ENCODE measurements around the gene CCDC184. TPM values are rescaled to one million over a fixed set of nuclear protein-coding genes. Genes with fewer than 3 reads are reported as not detected.

The CCDC184 gene
- total and polyA plus RNA-seq, 11 donors = 0.25 to 1.5 (median 0.65) TPM

- H3K36me3 ChIP-seq = no peaks in the 10 kb centered on the region
- H3K4me1 ChIP-seq = peaks cover 0 to 6% (median 0%) of the 10 kb centered on the region in 12 donors
- H3K27me3 ChIP-seq = peaks cover 0 to 3% (median 0%) of the 10 kb centered on the region in 9 donors
- TF ChIP-seq POLR2A (IDR thresholded peaks at IDR 0.05) = no peak
- TF ChIP-seq CTCF (IDR thresholded peaks at IDR 0.05) = no peak
- no peak overlapping the region for H3K4me3 ChIP-seq
- H3K27ac ChIP-seq = no peak overlapping the region
- no peak for DNase-seq
- no peaks in the 10 kb centered on the region for H3K9me3 ChIP-seq
- ATAC-seq = no peak
- intact Hi-C loops (cut with DNase I) = loop anchor here in 3 of 10 donors (10.0 kb wide), 4 partner anchors 154 to 424 kb away; partner anchors contain the start of gene ZNF641 (in 1 of the 3)
Measured at GRCh38 chr12:48191096-48191495, 7.7 kb downstream of the CCDC184 start.

GRCh38 chr12:48192861-48193260 lies 9.4 kb downstream of the CCDC184 start:
- H3K27ac ChIP-seq = no peak overlapping the region
- WGBS, 4 donors = 72 to 80% (median 79%) methylated on average over 1 of the region's 1 CpG
- DNase-seq = no peak
- H3K36me3 ChIP-seq = no peaks in the 10 kb centered on the region
- peaks cover 0 to 3% (median 0%) of the 10 kb centered on the region in 9 donors for H3K27me3 ChIP-seq
- intact Hi-C loops (cut with DNase I) = loop anchor here in 3 of 10 donors (10.0 kb wide), 4 partner anchors 152 to 422 kb away; partner anchors contain the start of gene ZNF641 (in 1 of the 3)
- no peaks in the 10 kb centered on the region for H3K9me3 ChIP-seq
- no peak overlapping the region for H3K4me3 ChIP-seq
- TF ChIP-seq CTCF (IDR thresholded peaks at IDR 0.05) (no peak), POLR2A (IDR thresholded peaks at IDR 0.05) (no peak)
- ATAC-seq = no peak
- H3K4me1 ChIP-seq = peaks cover 0 to 14% (median 5%) of the 10 kb centered on the region in 12 donors

- no peaks in the 10 kb centered on the region for H3K9me3 ChIP-seq
- H3K27ac ChIP-seq = no peak overlapping the region
- no peak for TF ChIP-seq POLR2A (IDR thresholded peaks at IDR 0.05)
- no peak for TF ChIP-seq CTCF (IDR thresholded peaks at IDR 0.05)
- H3K4me1 ChIP-seq = peaks cover 0 to 14% (median 5%) of the 10 kb centered on the region in 12 donors
- DNase-seq = no peak
- ATAC-seq = no peak
- intact Hi-C loops (cut with DNase I) = loop anchor here in 3 of 10 donors (10.0 kb wide), 4 partner anchors 151 to 421 kb away; partner anchors contain the start of gene ZNF641 (in 1 of the 3)
- peaks cover 0 to 3% (median 0%) of the 10 kb centered on the region in 9 donors for H3K27me3 ChIP-seq
- 56 to 67% (median 64%) methylated on average over 2 of the region's 2 CpGs for WGBS, 4 donors
- no peak overlapping the region for H3K4me3 ChIP-seq
- H3K36me3 ChIP-seq = no peaks in the 10 kb centered on the region
Measured at GRCh38 chr12:48193623-48194022, 10.2 kb downstream of the CCDC184 start.

- H3K27me3 ChIP-seq = peaks cover 0 to 3% (median 0%) of the 10 kb centered on the region in 9 donors
- 52 to 71% (median 68%) methylated on average over 1 of the region's 1 CpG for WGBS, 4 donors
- H3K27ac ChIP-seq = no peak overlapping the region
- DNase-seq (no peak), ATAC-seq (no peak)
- peaks cover 0 to 26% (median 14%) of the 10 kb centered on the region in 12 donors for H3K4me1 ChIP-seq
- intact Hi-C loops (cut with DNase I) = loop anchor here in 4 of 10 donors (5.0 to 10.0 kb wide), 5 partner anchors 37 to 420 kb away; partner anchors contain the start of genes ASB8 (in 1 of the 4) and ZNF641 (in 1 of the 4)
- TF ChIP-seq POLR2A (IDR thresholded peaks at IDR 0.05) (no peak), CTCF (IDR thresholded peaks at IDR 0.05) (no peak)
- H3K9me3 ChIP-seq = no peaks in the 10 kb centered on the region
- no peaks in the 10 kb centered on the region for H3K36me3 ChIP-seq
- no peak overlapping the region for H3K4me3 ChIP-seq
Measured at GRCh38 chr12:48194799-48195201, 11.4 kb downstream of the CCDC184 start.
